HG02610 (cell line): ENCODE measurements around the gene HSD11B1.

Experiments used
- ATAC-seq: cut with Tn5 transposase; IDR thresholded peaks from one replicate; pipeline ENCODE4 v1.9.1; 2021; ENCODE audit warnings: mild to moderate bottlenecking, moderate library complexity; ENCODE audit not compliant: unreplicated experiment

HSD11B1 gene

GRCh38 chr1:209704584-209704983 is at the start of gene HSD11B1:
TSS of gene HSD11B1 (plus strand) at chr1:209704846. CDS start at chr1:209704943, 97 bp downstream.
- no peak for ATAC-seq

- no peak for ATAC-seq
Measured at GRCh38 chr1:209655411-209656231, 49.0 kb upstream of the HSD11B1 start.

GRCh38 chr1:209657140-209657879 is 47.3 kb upstream of the HSD11B1 start:
- ATAC-seq = no peak

GRCh38 chr1:209657918-209658317 is 46.7 kb upstream of the HSD11B1 start:
- no peak for ATAC-seq

GRCh38 chr1:209659909-209660308 is 44.7 kb upstream of the HSD11B1 start:
- ATAC-seq = peak; percentile 82

- ATAC-seq = no peak
Measured at GRCh38 chr1:209661071-209661470, 43.6 kb upstream of the HSD11B1 start.

- ATAC-seq = no peak
Measured at GRCh38 chr1:209662879-209663327, 41.7 kb upstream of the HSD11B1 start.

GRCh38 chr1:209667103-209667502 is 37.5 kb upstream of the HSD11B1 start:
- no peak for ATAC-seq

- no peak for ATAC-seq
Measured at GRCh38 chr1:209667708-209668107, 36.9 kb upstream of the HSD11B1 start.

- ATAC-seq = no peak
Measured at GRCh38 chr1:209670441-209671082, 34.1 kb upstream of the HSD11B1 start.

- ATAC-seq = peak; percentile 90
Measured at GRCh38 chr1:209672705-209673630, 31.7 kb upstream of the HSD11B1 start.

- no peak for ATAC-seq
Measured at GRCh38 chr1:209673631-209674417, 30.8 kb upstream of the HSD11B1 start.

GRCh38 chr1:209674957-209675564 is 29.6 kb upstream of the HSD11B1 start, which contains the start of gene G0S2:
TSS of gene G0S2 (plus strand) at chr1:209675412. CDS start at chr1:209675685, 273 bp downstream.
- no peak for ATAC-seq

- no peak for ATAC-seq
Measured at GRCh38 chr1:209675565-209676154, 29.0 kb upstream of the HSD11B1 start.

- no peak for ATAC-seq
Measured at GRCh38 chr1:209678981-209679539, 25.6 kb upstream of the HSD11B1 start.

- no peak for ATAC-seq
Measured at GRCh38 chr1:209685821-209686220, 18.8 kb upstream of the HSD11B1 start.

- ATAC-seq = no peak
Measured at GRCh38 chr1:209686322-209686721, 18.3 kb upstream of the HSD11B1 start.

- no peak for ATAC-seq
Measured at GRCh38 chr1:209688746-209689234, 15.9 kb upstream of the HSD11B1 start.
